ENCODE results near the gene GFY. TPM values are rescaled to one million over a fixed set of nuclear protein-coding genes. Genes with fewer than 3 reads are reported as not detected.

GFY gene
- total RNA-seq, 1 donor from 2014 or later = not detected

- H3K4me1 ChIP-seq (ENCODE audit: insufficient read depth, low read length) = no peaks in the 10 kb centered on the region
- no peak overlapping the region for H3K4me2 ChIP-seq (ENCODE audit: low read length)
- H4K20me1 ChIP-seq (ENCODE audit: insufficient read depth, low read length) = no peaks in the 10 kb centered on the region
- no peak overlapping the region for H3K9ac ChIP-seq (ENCODE audit: low read length)
- no peak overlapping the region for H3K4me3 Mint-ChIP-seq (ENCODE audit: unreplicated experiment)
- H3K9me3 ChIP-seq (ENCODE audit: insufficient read depth, low read depth, low read length) = peaks cover 5% of the 10 kb centered on the region
- DNase-seq (ENCODE audit: low read depth) (no peak), FAIRE-seq (no peak)
- H3K27me3 ChIP-seq (ENCODE audit: insufficient read depth, low read length) = peaks cover 91% of the 10 kb centered on the region
- H2AFZ ChIP-seq (ENCODE audit: low read depth, low read length) = no peak overlapping the region
- H3K9me3 Mint-ChIP-seq (ENCODE audit: unreplicated experiment) = peaks cover 3% of the 10 kb centered on the region
- H3K27ac Mint-ChIP-seq (ENCODE audit: unreplicated experiment) = no peak overlapping the region
- H3K36me3 Mint-ChIP-seq (ENCODE audit: low read depth, unreplicated experiment) = no peaks in the 10 kb centered on the region
- H3K4me3 ChIP-seq (ENCODE audit: insufficient read depth, low read depth, low read length) = no peak overlapping the region
- no peaks in the 10 kb centered on the region for H3K36me3 ChIP-seq (ENCODE audit: insufficient read depth, low read length)
- TF ChIP-seq EZH2 (IDR thresholded peaks at IDR 0.05; ENCODE audit: insufficient read depth, low read length) (peak; percentile 91), CTCF (IDR thresholded peaks at IDR 0.05; ENCODE audit: insufficient read depth, low read depth, low read length) (no peak)
- H3K4me1 Mint-ChIP-seq (ENCODE audit: low read depth, unreplicated experiment) = peaks cover 2% of the 10 kb centered on the region
- no peaks in the 10 kb centered on the region for H3K79me2 ChIP-seq (ENCODE audit: insufficient read depth, low read length)
- no peak overlapping the region for H3K27ac ChIP-seq (ENCODE audit: low read depth, low read length)
- H3K27me3 Mint-ChIP-seq (ENCODE audit: low read depth, unreplicated experiment) = peaks cover 79% of the 10 kb centered on the region
Measured at GRCh38 chr19:49427855-49428546, 2.8 kb downstream of the GFY start.

- Mint-ChIP-seq H3K27me3 (ENCODE audit: low read depth, unreplicated experiment) (peaks cover 80% of the 10 kb centered on the region), H3K4me3 (ENCODE audit: unreplicated experiment) (no peak overlapping the region), H3K9me3 (ENCODE audit: unreplicated experiment) (peaks cover 6% of the 10 kb centered on the region), H3K4me1 (ENCODE audit: low read depth, unreplicated experiment) (peaks cover 2% of the 10 kb centered on the region), H3K36me3 (ENCODE audit: low read depth, unreplicated experiment) (no peaks in the 10 kb centered on the region), H3K27ac (ENCODE audit: unreplicated experiment) (no peak overlapping the region)
- Histone ChIP-seq H3K36me3 (ENCODE audit: insufficient read depth, low read length) (no peaks in the 10 kb centered on the region), H3K27me3 (ENCODE audit: insufficient read depth, low read length) (peaks cover 91% of the 10 kb centered on the region), H3K9me3 (ENCODE audit: insufficient read depth, low read depth, low read length) (peaks cover 5% of the 10 kb centered on the region), H3K4me3 (ENCODE audit: insufficient read depth, low read depth, low read length) (no peak overlapping the region), H3K4me1 (ENCODE audit: insufficient read depth, low read length) (no peaks in the 10 kb centered on the region), H3K79me2 (ENCODE audit: insufficient read depth, low read length) (no peaks in the 10 kb centered on the region), H3K9ac (ENCODE audit: low read length) (no peak overlapping the region), H2AFZ (ENCODE audit: low read depth, low read length) (no peak overlapping the region), H4K20me1 (ENCODE audit: insufficient read depth, low read length) (no peaks in the 10 kb centered on the region), H3K27ac (ENCODE audit: low read depth, low read length) (no peak overlapping the region), H3K4me2 (ENCODE audit: low read length) (no peak overlapping the region)
- DNase-seq (ENCODE audit: low read depth) = no peak
- peak; percentile 68 for TF ChIP-seq EZH2 (IDR thresholded peaks at IDR 0.05; ENCODE audit: insufficient read depth, low read length)
- no peak for TF ChIP-seq CTCF (IDR thresholded peaks at IDR 0.05; ENCODE audit: insufficient read depth, low read depth, low read length)
- no peak for FAIRE-seq
Measured at GRCh38 chr19:49428547-49429451, 3.6 kb downstream of the GFY start.

Measured in astrocyte (in vitro differentiated cells and primary cell).